ENCODE measurements around the gene ADORA2A.

ADORA2A gene

DNA sequence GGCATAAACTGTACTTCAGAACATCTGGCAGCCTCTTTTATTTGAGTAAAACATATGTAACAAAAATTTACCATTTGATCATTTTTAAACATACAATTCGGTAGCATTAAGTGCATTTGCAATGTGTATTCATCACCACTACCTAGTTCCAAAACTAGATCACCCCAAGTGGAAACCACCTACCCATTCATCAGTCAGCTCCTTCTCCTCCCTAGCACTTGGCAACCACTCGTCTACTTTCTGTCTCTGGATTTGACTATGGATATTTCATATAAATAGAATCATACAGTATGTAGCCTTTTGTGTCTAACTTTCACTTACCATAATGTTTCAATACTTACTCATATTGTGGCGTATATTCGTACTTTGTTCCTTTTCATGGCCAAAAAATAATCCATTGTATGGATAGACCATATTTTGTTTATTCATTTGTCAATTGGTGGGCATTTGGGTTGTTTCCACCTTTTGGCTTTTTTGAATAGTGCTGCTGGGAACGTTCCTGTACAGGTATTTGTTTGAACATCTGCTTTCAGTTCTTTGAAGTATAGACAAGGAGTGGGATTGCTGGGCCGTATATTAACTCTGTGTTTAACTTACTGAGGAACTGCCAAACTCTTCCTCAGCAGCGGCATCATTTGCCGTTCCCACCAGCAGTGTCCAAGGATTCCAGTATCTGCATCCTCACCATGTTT, 27.2 kb upstream of the ADORA2A start:
- H3K27me3 Mint-ChIP-seq = no peaks in the 10 kb centered on the region
- no peak overlapping the region for H3K27ac Mint-ChIP-seq
- H3K4me3 Mint-ChIP-seq = no peak overlapping the region
- H3K4me1 Mint-ChIP-seq = peaks cover 18% of the 10 kb centered on the region
- no peaks in the 10 kb centered on the region for H3K9me3 Mint-ChIP-seq
- H3K36me3 Mint-ChIP-seq = peaks cover 11% of the 10 kb centered on the region

DNA sequence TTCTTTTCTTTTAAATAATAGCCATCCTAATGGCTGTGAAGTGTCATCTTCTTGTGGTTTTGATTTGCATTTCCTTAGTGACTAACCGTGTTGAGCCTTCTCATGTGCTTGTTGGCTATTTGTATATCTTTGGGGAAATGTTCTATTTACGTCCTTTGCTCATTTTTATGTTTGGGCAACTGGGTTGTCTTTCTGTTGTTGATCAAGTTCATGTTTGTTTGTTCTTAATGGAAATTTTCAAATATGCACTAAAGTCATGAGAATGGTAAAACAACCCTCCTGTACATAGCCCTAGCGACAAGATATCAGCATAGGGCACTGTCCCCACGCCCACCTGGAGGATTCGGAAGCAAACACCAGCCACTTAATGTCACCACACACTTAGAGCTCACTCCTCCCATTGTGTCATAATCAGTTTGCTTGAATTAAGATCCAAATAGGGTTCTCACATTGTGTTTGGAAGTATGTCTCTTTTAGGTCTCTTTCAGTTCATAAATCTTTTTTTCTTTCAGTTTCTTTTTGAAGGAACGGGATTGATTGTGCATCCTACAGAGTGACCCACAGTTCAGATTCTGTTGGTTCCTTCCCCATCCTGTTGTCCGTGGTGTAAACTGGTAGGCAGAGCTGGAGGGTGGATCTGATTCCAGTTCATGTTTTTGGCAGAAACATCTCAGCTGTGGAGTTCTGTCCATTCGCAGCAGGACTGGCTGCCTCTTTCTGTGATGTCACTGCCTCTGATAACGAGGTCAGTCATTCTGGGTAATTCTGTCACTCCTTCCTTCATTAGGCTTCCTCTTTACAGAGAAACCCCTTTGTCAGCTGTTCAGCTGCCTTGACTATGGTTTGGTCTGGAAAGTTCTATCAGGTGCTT, 26.4 kb upstream of the ADORA2A start:
- H3K9me3 Mint-ChIP-seq = no peaks in the 10 kb centered on the region
- peaks cover 9% of the 10 kb centered on the region for H3K36me3 Mint-ChIP-seq
- peak overlapping the region; percentile 31 for H3K27ac Mint-ChIP-seq
- no peak overlapping the region for H3K4me3 Mint-ChIP-seq
- H3K27me3 Mint-ChIP-seq = no peaks in the 10 kb centered on the region
- peaks cover 22% of the 10 kb centered on the region for H3K4me1 Mint-ChIP-seq

DNA sequence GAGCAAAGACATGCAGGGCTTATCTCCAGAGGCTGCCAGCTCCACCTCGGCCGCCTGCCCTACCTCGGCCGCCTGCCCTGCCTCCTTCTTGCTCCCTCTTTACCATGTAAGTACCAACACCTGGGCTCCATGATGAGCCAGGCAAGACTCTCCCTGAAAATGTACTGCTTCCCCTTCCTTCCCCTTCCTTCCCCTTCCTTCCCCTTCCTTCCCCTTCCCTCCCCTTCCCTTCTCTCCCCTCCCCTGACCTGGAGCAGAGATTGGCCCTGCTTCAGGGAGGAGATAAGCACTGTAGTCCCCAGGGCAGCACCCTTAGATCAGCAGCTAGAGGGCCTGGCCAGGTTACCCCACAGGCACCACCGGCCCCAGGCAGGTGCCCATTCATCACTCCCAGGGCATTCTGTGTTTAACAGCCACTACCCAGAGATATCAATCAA, 25.4 kb upstream of the ADORA2A start:
- no peaks in the 10 kb centered on the region for H3K9me3 Mint-ChIP-seq
- H3K36me3 Mint-ChIP-seq = peaks cover 8% of the 10 kb centered on the region
- H3K27ac Mint-ChIP-seq = no peak overlapping the region
- peaks cover 30% of the 10 kb centered on the region for H3K4me1 Mint-ChIP-seq
- no peaks in the 10 kb centered on the region for H3K27me3 Mint-ChIP-seq
- no peak overlapping the region for H3K4me3 Mint-ChIP-seq

DNA sequence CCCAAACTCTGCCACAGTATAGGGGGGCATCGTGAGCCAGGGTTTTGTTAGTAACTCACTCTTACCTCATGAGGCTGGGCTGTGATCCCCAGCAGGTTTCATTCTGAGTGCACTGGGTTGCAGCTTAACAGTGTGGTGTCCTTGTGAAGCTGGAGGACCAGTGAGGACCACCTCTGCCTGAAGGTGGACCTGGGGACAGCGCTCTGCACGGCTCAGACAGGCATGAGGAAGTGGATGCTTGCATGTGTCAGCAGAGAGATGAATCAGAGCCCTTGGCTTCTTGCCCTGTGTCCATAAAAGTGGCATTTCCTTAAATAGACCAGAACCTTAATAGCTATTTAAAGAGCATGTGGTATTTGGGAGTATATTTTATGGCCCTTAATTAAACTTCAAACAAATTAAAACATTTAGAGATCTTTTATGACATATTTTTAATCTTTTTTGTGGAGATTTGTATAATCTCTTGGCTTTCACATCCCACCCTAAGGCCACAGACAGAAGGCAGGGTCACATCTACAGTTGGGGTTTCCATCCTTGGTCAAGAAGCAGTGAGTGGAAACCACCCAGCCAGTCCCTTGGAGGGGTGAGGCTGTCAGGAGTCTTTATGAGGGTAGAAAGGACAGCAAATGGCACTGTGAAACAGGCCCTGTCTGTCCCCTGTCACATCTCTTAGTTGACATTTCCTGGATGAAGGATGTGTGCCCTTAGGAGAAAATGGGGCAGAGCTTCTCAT, 24.8 kb upstream of the ADORA2A start:
- Mint-ChIP-seq H3K4me1 (peaks cover 36% of the 10 kb centered on the region), H3K27ac (no peak overlapping the region), H3K9me3 (no peaks in the 10 kb centered on the region), H3K27me3 (no peaks in the 10 kb centered on the region), H3K36me3 (peaks cover 8% of the 10 kb centered on the region), H3K4me3 (no peak overlapping the region)

DNA sequence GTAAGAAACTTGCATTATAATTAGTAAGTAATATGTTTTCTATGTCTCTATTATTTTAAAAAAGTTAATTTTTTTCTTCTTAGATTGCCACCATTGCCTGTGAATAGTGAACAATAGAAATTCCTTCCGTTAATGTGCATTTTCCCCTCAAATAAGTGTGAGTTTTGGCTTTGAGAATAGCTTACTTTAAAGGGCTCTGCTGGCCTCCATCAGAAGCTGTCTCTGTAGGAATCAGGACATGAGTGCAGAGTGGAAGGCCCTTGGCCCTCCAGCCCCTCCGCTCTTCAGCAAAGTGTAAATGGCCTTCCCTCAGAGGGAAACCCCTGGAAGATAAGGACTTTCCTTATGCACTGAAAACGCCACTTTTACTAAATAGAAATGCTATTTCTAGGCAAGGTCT, 24.1 kb upstream of the ADORA2A start:
- Mint-ChIP-seq H3K4me3 (no peak overlapping the region), H3K4me1 (peaks cover 36% of the 10 kb centered on the region), H3K27me3 (no peaks in the 10 kb centered on the region), H3K36me3 (peaks cover 7% of the 10 kb centered on the region), H3K27ac (peak overlapping the region; percentile 41), H3K9me3 (no peaks in the 10 kb centered on the region)

DNA sequence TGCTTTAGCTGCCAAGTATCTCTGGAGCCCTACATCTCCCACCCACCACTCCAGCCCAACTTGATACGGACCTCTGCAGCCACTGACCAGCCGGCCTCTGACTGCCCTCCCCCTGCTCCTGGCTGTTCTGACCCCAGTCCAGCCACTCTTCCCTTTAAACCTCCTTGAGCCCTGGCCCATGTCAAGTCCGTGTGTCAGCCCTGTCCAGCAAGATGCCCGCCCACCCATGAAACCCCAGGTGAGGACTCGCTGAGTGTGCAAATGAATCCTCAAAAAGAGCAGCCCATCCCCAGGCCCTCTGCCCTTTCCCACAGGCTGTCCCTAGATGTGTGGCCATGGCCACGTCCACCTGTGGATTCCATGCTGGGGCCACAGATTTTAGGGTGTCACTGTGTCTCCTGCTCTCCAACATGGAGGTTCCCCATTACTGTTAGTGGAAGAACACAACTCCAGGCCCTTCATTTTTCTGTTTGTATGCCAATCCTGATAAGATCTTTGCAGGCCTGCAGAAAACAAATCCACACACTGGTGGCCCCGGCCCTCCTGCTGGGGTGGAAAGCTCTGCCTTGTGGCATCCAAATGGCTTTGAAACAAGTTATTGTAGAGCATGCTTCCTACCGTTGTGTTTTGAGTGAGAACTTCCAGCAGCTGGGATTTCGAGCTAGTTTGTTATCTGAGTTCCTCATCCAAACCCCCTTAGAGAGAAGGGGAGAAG, 22.7 kb upstream of the ADORA2A start:
- Mint-ChIP-seq H3K4me1 (peaks cover 36% of the 10 kb centered on the region), H3K9me3 (no peaks in the 10 kb centered on the region), H3K27ac (no peak overlapping the region), H3K27me3 (no peaks in the 10 kb centered on the region), H3K36me3 (peaks cover 7% of the 10 kb centered on the region), H3K4me3 (no peak overlapping the region)

DNA sequence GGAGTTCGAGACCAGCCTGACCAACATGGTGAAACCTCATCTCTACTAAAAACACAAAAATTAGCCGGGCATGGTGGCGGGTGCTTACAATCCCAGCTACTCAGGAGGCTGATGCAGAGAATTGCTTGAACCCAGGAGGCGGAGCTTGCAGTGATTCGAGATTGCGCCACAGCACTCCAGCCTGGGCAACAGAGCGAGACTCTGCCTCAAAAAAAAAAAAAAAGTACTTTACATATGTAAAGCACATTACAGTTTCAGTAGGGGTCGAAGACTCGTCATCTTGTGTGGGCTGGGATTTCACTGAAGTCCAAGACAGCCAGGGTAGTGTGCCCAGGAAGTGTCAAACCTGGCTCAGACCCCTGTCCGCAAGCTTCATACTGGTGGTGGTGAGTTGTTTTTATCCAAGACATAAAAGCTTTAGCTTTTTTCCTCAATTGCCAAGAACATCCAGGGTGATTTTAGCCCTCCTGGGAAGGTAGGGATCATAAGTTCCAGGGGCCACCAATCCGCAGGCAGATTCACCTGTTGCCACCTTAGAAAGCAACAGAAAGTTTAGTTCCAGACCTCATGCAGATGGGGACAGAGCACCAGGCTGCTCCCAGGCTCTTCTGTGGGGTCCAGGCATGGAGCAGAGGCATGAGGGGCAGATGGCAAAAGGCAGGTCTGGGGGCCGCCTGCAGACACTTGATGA, 21.6 kb upstream of the ADORA2A start:
- Mint-ChIP-seq H3K9me3 (no peaks in the 10 kb centered on the region), H3K27me3 (no peaks in the 10 kb centered on the region), H3K27ac (no peak overlapping the region), H3K36me3 (peaks cover 7% of the 10 kb centered on the region), H3K4me1 (peaks cover 37% of the 10 kb centered on the region), H3K4me3 (no peak overlapping the region)

DNA sequence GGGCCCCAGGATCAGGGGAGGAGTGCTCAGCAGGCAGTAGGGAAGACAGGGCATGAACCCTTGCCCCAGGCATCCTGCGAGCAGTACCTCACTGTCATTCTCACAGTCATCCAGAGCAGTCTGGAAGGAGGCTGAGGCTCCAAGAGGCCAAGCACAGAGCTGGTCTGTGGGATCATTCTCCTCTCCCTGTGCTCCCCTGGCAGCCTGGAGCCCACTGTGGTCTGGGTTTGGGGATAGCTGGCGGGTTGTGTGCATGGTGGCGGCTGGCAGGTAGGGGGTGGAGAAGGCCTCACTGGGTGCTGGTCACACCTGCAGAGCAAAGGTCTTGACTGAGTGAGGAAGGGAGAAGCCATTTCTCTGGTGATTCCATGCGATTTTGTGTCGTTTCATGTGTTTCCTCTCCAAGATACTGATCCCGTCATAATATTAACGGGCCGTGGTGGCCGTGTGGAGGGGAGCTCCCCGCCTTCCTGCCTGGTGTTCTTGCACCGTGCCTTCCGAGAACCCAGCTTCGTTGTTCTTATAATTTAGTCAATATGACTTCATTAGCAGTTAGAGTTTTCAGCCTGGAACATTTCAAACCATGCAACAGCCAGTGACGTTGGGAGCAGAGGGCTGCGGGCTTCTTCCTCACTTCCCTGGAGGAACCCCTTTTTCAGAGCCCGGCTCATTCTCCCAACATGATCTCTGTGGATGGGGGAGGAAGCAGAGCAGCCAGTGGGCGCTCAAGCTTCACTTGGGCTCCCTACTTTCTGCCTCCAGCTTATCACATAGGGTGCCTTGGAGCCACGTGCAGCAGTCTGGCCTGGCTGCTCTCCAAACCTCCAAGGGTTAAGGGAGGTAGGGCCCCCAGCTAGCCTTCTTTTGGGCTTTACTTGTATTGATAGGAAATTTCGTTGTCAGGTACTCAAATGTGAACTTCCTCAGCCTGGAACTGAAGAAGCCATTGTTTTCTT, 20.8 kb upstream of the ADORA2A start:
- Mint-ChIP-seq H3K4me3 (no peak overlapping the region), H3K27me3 (no peaks in the 10 kb centered on the region), H3K9me3 (no peaks in the 10 kb centered on the region), H3K4me1 (peaks cover 33% of the 10 kb centered on the region), H3K27ac (peak overlapping the region; percentile 23), H3K36me3 (peaks cover 7% of the 10 kb centered on the region)

DNA sequence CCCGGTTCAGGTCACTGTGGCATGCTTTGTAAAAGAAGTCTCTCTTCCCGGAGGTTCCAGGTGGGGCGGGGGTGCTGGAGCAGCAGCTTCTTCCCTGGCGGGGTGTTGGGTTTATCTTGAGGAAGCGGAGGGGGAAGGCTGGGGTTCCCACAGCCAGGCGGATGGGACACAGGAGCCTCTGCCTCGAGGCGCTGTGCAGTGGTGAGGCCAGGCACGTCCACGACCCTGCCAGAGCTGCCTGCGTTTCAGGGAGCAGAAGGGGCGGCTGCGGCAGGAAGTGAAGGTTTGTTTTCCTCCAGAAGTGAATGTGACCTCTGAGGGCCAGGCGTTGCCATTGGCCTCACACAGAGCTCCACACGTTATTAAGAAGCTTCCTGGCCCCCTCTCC, 20.1 kb upstream of the ADORA2A start:
- Mint-ChIP-seq H3K4me3 (no peak overlapping the region), H3K4me1 (peaks cover 33% of the 10 kb centered on the region), H3K36me3 (peaks cover 7% of the 10 kb centered on the region), H3K27me3 (no peaks in the 10 kb centered on the region), H3K9me3 (no peaks in the 10 kb centered on the region), H3K27ac (peak overlapping the region; percentile 23)

DNA sequence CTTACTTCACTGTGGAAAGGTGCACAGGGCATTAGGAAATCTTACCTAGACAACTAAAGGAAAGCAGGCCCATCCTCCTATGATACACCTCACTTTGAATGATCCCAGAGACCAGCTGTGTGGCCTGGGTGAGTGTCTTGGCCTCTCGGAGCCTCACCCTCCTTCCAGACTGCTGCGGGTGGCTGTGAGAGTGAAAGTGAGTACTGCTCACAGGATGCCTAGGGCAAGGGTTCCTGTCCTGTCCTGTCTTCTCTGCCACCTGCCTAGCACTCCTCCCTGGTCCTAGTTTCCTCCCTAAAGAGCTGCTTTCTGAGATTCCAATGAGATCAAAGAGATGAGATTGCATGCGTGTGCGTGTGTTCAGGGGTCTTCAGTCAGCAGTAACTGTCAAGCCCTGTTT, 19.5 kb upstream of the ADORA2A start:
- H3K36me3 Mint-ChIP-seq = peaks cover 7% of the 10 kb centered on the region
- H3K27ac Mint-ChIP-seq = peak overlapping the region; percentile 70
- H3K4me3 Mint-ChIP-seq = no peak overlapping the region
- H3K4me1 Mint-ChIP-seq = peaks cover 33% of the 10 kb centered on the region
- no peaks in the 10 kb centered on the region for H3K27me3 Mint-ChIP-seq
- H3K9me3 Mint-ChIP-seq = no peaks in the 10 kb centered on the region

DNA sequence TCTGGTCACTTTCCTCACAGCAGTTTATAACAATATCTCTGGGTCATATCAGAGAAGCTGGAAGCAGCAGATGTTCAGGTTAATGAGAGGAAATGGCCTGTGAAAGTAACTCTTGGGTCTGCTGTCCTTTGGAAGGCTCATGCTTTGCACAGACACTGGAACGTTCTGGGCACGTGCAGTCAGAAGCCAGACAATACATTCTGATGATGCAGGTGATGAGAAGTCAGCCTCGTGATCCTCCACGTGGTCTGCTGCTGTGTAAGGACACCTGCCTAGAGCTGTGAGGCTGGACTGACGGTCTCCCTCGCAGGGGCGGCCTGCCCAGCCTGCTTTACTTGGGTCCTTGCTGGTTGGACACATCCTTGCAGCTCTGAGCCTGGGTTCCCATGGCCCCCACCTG, 18.8 kb upstream of the ADORA2A start:
- Mint-ChIP-seq H3K27me3 (no peaks in the 10 kb centered on the region), H3K4me3 (no peak overlapping the region), H3K36me3 (peaks cover 4% of the 10 kb centered on the region), H3K27ac (no peak overlapping the region), H3K4me1 (peaks cover 30% of the 10 kb centered on the region), H3K9me3 (no peaks in the 10 kb centered on the region)

DNA sequence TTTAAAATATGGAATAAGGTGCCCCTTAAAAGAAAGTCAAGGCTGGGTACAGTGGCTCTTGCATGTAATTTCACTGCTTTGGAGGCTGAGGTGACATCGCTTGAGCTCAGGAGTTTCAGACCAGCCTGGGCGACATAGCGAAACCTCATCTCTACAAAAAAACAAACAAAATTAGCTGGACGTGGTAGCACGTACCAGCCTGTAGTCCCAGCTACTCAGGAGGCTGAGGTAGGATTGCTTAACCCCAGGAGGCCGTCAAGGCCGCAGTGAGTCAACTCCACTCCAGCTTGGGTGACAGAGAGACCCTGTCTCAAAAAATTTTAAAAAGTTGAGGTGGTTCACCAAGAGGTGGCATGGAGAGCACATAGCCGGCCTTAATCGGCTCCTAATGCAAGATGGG, 17.7 kb upstream of the ADORA2A start:
- Mint-ChIP-seq H3K27me3 (no peaks in the 10 kb centered on the region), H3K9me3 (no peaks in the 10 kb centered on the region), H3K27ac (no peak overlapping the region), H3K4me1 (peaks cover 30% of the 10 kb centered on the region), H3K4me3 (no peak overlapping the region), H3K36me3 (no peaks in the 10 kb centered on the region)

DNA sequence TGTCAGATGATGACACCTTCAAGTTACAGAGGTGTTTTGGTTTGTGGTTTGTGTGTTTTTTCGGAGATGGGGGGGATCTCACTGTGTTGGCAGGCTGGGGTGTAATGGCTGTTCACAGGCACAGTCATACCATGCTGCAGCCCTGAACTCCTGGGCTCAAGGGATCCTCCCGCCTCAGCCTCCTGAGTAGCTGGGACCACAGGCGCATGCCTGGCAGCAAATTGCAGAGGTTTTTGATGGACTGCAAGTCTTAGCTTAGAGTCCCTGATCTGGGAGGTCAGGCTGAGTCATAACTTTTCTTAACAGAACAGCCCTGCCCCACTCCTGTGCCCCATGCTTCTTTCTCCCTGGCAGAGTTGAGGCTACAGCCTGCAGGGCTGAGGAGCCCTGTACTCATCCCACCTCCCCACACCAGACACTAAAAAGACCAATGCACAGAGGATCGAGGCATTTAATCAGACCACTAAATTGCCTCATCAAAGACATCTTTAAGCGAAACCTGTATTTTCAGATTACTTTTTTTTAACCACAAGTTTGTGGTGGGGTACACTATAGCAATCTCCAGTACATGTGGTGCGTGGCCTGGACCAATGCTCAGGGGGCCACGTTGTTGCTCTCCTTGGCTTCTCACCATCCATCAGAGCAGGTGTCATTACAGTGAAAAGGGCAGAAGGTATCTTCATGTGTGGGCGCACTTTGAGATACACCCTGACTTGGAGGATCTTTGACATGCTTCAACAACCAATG, 17.1 kb upstream of the ADORA2A start:
- H3K9me3 Mint-ChIP-seq = no peaks in the 10 kb centered on the region
- peaks cover 30% of the 10 kb centered on the region for H3K4me1 Mint-ChIP-seq
- H3K36me3 Mint-ChIP-seq = no peaks in the 10 kb centered on the region
- H3K4me3 Mint-ChIP-seq = no peak overlapping the region
- peak overlapping the region; percentile 43 for H3K27ac Mint-ChIP-seq
- no peaks in the 10 kb centered on the region for H3K27me3 Mint-ChIP-seq

Measured in activated naive CD4-positive, alpha-beta T cell treated with anti-CD3 and anti-CD28 coated beads, Interleukin-2, amount 50 U/mL, for 24 hours (primary cell).